NK-92 (cell line): Measurements from ENCODE around the gene ANKMY1.
"Not testable (repeated sequence)": the region's sequence is repeated elsewhere in the genome, so short reads cannot be mapped to it uniquely, and the experiment has no call there.

Experiments used
- DNase-seq: peaks from one replicate; lab custom pipeline; 2025; ENCODE audit not compliant: unreplicated experiment; lab: John Stamatoyannopoulos, UW

ANKMY1 gene

GRCh38 chr2:240506406-240507059 is 51.3 kb downstream of the ANKMY1 start:
- DNase-seq = no peak

- DNase-seq = no peak
These were observed 51.9 kb downstream of the ANKMY1 start for GRCh38 chr2:240505910-240506309.

- no peak for DNase-seq
These were observed 53.9 kb downstream of the ANKMY1 start for GRCh38 chr2:240503848-240504247.

- DNase-seq = no peak
These were observed 54.4 kb downstream of the ANKMY1 start for GRCh38 chr2:240503375-240503774.

DNA sequence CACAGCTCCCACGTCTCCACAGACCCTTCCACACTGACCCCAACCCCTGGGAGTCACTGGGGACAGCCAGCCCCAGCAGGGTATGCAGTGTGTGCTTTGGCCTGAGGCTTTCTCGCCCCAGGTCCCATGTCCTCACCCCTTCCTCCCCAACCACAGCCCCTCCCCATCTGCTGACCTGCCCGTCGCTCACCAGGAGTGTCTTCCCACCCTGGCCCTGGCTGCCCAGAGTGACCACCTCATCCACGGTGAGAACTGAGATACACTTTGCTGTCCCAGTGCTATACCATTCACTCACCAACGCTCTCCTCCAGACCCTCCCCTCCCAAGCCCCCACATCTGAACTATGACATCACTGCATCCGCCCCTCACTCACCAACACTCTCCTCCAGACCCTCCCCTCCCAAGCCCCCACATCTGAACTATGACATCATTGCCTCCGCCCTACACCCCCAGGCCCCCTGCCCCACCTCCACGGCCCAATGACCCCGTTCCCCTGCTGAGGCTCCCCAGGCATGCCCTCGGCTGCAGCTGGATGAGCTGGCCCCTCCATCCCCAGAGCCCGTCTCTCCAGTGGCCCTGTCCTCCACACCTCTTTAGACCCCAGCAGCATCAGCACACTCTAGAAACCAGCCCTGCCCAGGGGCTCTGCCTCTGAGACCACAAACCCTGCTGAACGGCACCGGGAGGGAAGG is 55.2 kb downstream of the ANKMY1 start:
- no peak for DNase-seq

DNA sequence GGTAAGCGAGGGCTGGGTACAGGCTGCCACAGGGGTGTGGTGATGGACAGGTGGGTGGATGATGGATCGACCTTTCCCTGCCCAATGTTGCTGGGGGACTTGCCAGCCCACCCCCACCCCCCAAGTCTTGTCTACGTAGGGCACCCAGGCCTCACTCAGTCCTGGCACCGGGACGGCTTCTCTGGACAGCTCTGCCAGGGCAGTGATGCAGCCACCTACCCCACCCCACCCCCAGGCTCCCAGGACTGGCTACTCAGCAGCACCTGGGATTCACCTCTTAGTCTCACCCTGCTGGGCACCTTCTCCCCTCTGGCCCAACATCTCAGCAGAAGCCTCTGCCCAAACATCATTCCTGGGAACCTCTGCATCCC is 55.7 kb downstream of the ANKMY1 start:
- no peak for DNase-seq

GRCh38 chr2:240501531-240501991 is 56.2 kb downstream of the ANKMY1 start:
- DNase-seq = no peak

DNA sequence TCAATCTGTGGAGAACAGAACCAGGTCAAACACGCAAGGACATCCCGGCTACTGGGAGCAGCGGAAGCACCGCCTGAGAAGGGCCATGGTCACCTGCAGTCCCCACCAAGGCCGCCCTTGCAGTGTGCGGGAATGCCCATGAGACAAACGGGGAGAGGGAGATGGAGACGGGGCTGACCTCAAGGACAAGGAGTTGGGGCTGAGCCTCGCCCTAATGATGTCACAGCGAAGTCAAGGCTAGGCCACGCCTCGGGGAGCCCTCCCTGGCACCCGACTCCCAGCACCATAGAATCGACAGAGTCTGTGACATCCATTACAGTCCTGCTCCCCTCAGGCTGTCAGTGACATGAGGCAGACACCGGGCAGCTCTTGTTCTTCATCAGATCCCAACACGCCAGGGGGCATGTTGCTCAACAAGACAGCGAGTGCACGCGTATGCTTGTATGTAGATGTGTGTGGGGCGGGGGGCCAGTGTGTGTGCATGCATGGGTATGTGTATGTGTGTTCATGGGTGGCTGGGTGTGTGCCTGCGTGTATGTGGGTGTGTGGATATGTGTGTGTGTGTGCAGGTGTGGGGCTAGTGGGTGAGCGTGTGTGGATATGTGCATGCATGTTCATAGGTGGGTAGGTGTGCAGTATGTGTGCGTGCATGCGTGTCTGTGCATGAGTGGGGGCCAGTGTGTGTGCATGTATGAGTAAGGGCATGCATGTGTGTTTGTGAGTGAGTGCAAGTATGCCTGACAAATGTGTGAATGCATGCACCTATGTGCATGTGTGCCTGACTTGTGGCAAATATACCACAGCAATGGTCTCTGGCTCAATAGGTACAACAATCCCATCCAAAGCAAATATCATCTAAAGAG is 57.0 kb downstream of the ANKMY1 start:
- DNase-seq = no peak

GRCh38 chr2:240499309-240500301 is 58.2 kb downstream of the ANKMY1 start:
- DNase-seq = no peak

DNA sequence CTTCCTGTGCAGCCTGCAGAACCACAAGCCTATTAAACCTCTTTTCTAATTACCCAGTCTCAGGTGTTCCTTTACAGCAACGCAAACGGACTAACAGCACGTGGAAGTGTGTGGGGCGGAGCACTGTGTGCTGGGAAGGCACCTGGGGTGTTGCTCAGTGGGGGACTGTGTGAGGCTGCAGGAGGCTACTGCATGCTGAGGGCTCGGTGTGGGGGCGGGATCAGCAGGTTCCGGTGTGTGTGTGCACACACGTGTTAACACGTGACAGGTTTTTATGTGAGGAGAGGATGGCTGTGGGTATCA is 58.9 kb downstream of the ANKMY1 start:
- DNase-seq = no peak

DNA sequence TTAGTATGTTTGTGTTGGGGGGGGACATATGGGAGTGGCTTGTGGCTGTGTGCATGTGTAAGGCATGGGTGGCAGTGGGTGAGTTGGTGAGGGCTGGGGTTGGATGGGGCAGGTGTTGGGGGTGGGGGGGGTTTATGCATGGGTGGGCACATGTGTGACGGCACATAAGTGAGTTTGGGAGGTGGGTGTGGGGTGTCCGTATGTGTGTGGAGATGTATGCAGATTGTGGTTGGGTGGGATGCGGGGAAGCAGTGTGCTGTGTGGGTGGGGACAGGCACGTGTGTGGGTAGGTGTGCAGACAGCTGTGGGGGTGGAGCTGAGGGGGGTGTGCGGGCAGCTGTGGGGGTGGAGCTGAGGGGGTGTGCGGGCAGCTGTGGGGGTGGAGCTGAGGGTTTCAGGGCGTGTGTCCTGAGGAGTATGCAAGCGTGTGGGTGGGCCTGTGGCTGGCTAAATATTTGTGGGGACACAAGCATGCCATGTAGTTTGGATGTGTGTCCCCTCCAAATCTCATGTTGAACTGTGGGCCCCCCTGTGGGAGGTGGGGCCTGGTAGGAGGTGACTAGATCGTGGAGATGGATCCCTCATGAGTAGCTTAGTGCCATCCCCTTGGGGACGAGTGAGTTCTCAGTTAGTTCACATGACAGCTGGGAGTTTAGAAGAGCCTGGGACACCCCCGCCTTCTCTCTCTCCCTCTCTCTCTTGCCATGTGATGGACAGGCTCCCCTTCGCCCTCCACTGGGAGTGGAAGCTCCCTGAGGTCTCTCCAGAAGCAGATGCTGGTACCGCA is 59.4 kb downstream of the ANKMY1 start:
- no peak for DNase-seq

DNA sequence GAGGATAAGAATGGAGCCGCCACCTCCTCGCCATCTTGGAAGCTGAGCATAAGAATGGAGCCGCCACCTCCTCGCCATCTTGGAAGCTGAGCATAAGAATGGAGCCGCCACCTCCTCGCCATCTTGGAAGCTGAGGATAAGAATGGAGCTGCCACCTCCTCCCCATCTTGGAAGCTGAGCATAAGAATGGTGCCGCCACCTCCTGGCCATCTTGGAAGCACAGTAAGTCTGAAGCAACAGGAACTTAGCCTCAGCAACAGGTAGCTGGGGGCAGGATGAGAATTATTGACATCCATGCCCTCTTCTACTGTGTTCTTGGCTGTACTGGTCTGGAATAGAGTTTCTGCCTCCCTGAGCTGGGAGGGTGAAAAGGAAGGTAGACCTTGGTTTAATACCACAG is 60.7 kb downstream of the ANKMY1 start:
- DNase-seq = not testable (repeated sequence)

DNA sequence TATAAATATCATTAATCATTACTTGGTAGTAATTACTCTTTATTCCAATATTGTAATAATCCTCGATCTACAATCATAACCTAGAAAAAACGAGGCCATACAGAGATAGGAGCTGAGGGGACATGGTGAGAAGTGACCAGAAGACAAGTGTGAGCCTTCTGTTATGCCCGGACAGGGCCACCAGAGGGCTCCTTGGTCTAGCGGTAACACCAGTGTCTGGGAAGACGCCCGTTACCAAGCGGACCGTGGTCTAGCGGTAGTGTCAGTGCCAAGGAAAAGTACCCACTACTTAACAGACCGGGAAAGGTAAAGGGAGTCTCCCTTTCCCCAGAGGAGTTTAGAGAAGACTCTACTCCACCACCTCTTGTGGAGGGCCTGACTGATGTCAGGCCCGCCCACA is 62.8 kb downstream of the ANKMY1 start:
- not testable (repeated sequence) for DNase-seq

DNA sequence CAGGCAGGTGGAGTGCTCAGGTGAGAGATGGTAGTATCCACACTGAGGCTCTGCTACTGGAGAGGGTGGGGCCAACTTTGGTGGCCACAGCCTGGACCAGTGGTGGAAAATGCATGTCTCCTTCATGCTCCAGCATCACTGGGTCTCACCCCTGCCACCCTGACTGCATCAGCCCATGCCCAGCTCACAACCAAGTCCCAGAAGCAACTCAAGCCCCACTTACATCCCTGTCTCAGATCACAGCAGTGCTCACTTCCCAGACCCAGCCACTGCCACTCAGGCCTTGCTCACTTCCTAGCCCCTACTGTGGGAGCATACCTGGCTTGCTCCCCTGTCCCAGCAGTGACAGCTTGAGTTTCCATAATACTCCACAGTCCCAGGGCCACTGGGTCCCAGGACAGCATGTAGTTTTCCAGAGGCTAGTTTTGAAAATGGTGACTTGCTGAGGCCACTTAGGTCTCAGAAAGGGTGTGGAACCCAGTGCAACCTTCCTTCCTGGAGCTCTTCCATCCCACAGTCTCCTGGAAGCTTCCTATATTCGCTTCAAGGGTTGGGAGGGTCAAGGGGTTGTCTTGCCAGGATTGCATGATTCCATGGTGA is 63.5 kb downstream of the ANKMY1 start:
- DNase-seq = no peak

DNA sequence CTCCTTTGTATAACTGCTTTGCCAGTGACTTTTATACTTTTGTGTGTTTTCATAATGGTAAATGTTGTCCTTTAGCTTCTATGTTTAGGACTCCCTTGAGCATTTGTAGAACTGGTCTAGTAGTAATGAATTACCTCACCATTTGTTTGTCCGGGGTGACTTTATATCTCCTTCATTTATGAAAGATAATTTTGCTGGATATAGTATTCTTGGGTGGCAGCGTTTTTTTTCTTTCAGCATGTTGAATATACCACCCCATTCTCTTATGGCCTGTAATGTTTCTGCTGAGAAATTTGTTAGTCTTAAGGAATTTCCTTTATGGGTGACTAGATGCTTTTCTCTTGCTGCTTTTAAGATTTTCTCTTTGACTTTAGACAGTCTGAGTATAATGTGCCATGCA is 66.3 kb downstream of the ANKMY1 start:
- no peak for DNase-seq

- no peak for DNase-seq
These were observed 75.6 kb downstream of the ANKMY1 start for GRCh38 chr2:240482141-240482540.

DNA sequence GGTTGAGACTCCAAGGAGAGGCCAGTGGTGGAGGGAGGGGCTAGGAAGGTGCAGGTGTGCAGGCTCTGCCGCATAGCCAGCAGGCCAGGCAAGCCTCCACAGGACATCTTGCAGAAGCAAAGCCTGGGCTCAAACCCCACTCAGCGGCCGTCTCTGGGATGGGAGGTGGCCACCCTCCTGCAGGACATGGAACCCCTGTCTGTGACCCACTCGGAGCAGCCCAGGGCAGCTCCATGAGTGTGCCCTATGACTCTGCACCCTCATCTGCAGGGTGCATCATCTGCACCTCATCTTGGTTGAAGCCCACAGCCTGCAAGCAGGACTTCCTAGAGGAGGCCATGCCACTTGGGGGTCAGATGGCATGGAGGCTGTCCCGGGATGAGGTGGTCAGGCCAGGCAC is 76.1 kb downstream of the ANKMY1 start:
- DNase-seq = no peak

- DNase-seq = no peak
These were observed 76.8 kb downstream of the ANKMY1 start for GRCh38 chr2:240480834-240481623.

DNA sequence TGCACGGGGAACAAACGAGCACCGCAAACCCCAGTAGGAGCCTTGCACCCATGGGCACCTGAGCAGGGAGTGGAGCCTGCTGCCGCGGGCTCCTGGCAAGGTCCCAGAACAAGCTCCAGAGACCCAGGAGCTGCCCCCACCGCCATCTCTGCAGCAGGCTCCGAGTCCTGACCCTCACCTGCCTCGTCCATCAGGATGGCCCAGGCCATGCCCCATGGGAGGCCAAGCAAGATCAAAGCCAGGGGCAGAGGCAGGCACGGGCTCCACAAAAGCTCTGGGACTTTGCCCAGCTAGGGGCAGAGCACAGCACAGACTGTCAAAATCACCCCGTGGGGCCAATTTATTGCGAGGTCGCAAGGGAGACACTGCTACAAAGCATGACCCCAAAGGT is 78.7 kb downstream of the ANKMY1 start:
- DNase-seq = no peak
